ENCODE data around the gene LUZP2. TPM values are rescaled to one million over a fixed set of nuclear protein-coding genes. Genes with fewer than 3 reads are reported as not detected.

LUZP2 gene
- total RNA-seq, 1 donor from 2014 or later = 0.96 TPM

DNA sequence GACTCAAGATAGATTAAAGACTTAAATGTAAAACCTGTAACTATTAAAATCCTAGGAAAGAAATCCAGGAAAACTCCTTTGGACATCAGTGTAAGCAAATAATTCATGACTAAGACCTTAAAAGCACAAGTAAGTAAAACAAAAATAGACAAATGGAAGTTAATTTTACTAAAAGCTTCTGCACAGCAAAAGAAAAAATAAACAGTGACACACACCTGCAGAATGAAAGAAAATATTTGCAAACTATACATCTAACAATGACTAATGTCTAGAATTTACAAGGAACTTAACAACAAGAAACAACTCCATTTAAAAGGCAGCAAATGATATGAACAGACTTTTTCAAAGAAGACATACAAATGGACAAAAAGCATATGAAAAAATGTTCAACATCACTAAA lies 359.1 kb downstream of the LUZP2 start:
- TF ChIP-seq, protein P1, sequence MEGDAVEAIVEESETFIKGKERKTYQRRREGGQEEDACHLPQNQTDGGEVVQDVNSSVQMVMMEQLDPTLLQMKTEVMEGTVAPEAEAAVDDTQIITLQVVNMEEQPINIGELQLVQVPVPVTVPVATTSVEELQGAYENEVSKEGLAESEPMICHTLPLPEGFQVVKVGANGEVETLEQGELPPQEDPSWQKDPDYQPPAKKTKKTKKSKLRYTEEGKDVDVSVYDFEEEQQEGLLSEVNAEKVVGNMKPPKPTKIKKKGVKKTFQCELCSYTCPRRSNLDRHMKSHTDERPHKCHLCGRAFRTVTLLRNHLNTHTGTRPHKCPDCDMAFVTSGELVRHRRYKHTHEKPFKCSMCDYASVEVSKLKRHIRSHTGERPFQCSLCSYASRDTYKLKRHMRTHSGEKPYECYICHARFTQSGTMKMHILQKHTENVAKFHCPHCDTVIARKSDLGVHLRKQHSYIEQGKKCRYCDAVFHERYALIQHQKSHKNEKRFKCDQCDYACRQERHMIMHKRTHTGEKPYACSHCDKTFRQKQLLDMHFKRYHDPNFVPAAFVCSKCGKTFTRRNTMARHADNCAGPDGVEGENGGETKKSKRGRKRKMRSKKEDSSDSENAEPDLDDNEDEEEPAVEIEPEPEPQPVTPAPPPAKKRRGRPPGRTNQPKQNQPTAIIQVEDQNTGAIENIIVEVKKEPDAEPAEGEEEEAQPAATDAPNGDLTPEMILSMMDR (IDR thresholded peaks at IDR 0.05; ENCODE audit: partially characterized antibody, unreplicated experiment) = no peak
- no peak for DNase-seq
- Mint-ChIP-seq H3K9me3 (ENCODE audit: unreplicated experiment) (peaks cover 2% of the 10 kb centered on the region), H3K27ac (ENCODE audit: unreplicated experiment) (no peak overlapping the region), H3K4me1 (ENCODE audit: low read depth, unreplicated experiment) (peaks cover 2% of the 10 kb centered on the region), H3K27me3 (ENCODE audit: unreplicated experiment) (no peaks in the 10 kb centered on the region), H3K36me3 (ENCODE audit: unreplicated experiment) (peaks cover 4% of the 10 kb centered on the region), H3K4me3 (ENCODE audit: unreplicated experiment) (no peak overlapping the region)

DNA sequence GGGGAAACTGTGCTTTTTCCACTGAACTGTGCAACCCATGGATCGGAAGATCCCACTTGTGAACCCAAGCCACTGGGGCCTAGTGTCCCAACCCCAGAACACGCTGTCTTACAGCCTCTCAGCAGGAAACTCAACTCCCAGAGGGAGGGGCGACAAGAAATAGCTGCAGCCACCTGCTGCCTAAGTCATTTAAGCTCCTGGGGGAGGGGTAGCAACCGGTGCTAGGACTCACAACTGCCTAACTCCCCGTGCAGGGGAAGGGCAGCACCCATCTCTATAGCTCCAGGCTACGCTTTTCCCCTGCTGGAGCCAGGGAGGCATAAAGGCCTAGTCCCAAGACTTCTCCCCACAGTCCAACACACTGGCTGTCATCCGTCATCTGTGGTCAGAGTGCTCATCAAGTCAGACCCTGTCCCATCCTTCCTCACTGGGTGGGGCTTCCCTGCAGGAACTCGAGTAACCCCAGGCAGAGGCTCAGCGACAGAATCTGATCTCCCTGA lies 363.0 kb downstream of the LUZP2 start:
- H3K27me3 Mint-ChIP-seq (ENCODE audit: unreplicated experiment) = no peaks in the 10 kb centered on the region
- TF ChIP-seq, protein P1 (IDR thresholded peaks at IDR 0.05; ENCODE audit: partially characterized antibody, unreplicated experiment) = no peak
- peaks cover 5% of the 10 kb centered on the region for H3K9me3 Mint-ChIP-seq (ENCODE audit: unreplicated experiment)
- H3K27ac Mint-ChIP-seq (ENCODE audit: unreplicated experiment) = no peak overlapping the region
- H3K36me3 Mint-ChIP-seq (ENCODE audit: unreplicated experiment) = peaks cover 4% of the 10 kb centered on the region
- peaks cover 2% of the 10 kb centered on the region for H3K4me1 Mint-ChIP-seq (ENCODE audit: low read depth, unreplicated experiment)
- DNase-seq = no peak
- H3K4me3 Mint-ChIP-seq (ENCODE audit: unreplicated experiment) = no peak overlapping the region

GRCh38 chr11:24861440-24861839 lies 364.6 kb downstream of the LUZP2 start:
- Mint-ChIP-seq H3K9me3 (ENCODE audit: unreplicated experiment) (peaks cover 5% of the 10 kb centered on the region), H3K36me3 (ENCODE audit: unreplicated experiment) (peaks cover 4% of the 10 kb centered on the region), H3K4me3 (ENCODE audit: unreplicated experiment) (no peak overlapping the region), H3K4me1 (ENCODE audit: low read depth, unreplicated experiment) (peaks cover 2% of the 10 kb centered on the region), H3K27ac (ENCODE audit: unreplicated experiment) (no peak overlapping the region), H3K27me3 (ENCODE audit: unreplicated experiment) (no peaks in the 10 kb centered on the region)
- TF ChIP-seq, protein P1 (IDR thresholded peaks at IDR 0.05; ENCODE audit: partially characterized antibody, unreplicated experiment) = no peak
- no peak for DNase-seq

DNA sequence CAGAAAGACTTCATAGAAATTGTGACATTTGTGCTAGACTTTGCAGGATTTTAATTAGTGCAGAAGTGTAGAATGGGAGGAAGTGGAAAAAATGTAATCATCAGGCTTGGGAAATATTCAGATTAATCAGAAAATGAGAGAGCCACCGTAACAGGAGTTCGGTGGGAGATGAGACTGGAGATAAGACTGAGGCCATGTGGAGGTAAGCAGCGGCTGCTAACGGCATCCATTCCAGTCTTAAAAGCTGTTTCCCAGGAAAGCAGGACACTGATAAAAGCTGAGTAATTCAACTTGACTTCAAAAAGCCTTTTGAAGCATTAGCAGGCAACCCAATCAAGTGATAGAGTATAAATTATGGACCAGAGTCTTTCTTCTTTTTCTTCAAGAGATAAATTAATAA lies 369.9 kb downstream of the LUZP2 start:
- peaks cover 4% of the 10 kb centered on the region for H3K9me3 Mint-ChIP-seq (ENCODE audit: unreplicated experiment)
- H3K36me3 Mint-ChIP-seq (ENCODE audit: unreplicated experiment) = no peaks in the 10 kb centered on the region
- H3K27me3 Mint-ChIP-seq (ENCODE audit: unreplicated experiment) = no peaks in the 10 kb centered on the region
- no peaks in the 10 kb centered on the region for H3K4me1 Mint-ChIP-seq (ENCODE audit: low read depth, unreplicated experiment)
- no peak overlapping the region for H3K4me3 Mint-ChIP-seq (ENCODE audit: unreplicated experiment)
- no peak overlapping the region for H3K27ac Mint-ChIP-seq (ENCODE audit: unreplicated experiment)
- no peak for DNase-seq
- TF ChIP-seq, protein P1 (IDR thresholded peaks at IDR 0.05; ENCODE audit: partially characterized antibody, unreplicated experiment) = no peak

GRCh38 chr11:24870048-24870447 lies 373.2 kb downstream of the LUZP2 start:
- Mint-ChIP-seq H3K4me1 (ENCODE audit: low read depth, unreplicated experiment) (no peaks in the 10 kb centered on the region), H3K27me3 (ENCODE audit: unreplicated experiment) (no peaks in the 10 kb centered on the region), H3K4me3 (ENCODE audit: unreplicated experiment) (no peak overlapping the region), H3K27ac (ENCODE audit: unreplicated experiment) (no peak overlapping the region), H3K36me3 (ENCODE audit: unreplicated experiment) (no peaks in the 10 kb centered on the region), H3K9me3 (ENCODE audit: unreplicated experiment) (peaks cover 1% of the 10 kb centered on the region)
- TF ChIP-seq, protein P1 (IDR thresholded peaks at IDR 0.05; ENCODE audit: partially characterized antibody, unreplicated experiment) = no peak
- DNase-seq = no peak
